Activated CD4-positive, alpha-beta T cell treated with anti-CD3 and anti-CD28 coated beads, Interleukin-2, amount 10 ng/mL, durations not matched to agents 7 days and 5 days (primary cell): ENCODE results near the gene VMA21. TPM values are rescaled to one million over a fixed set of nuclear protein-coding genes. Genes with fewer than 3 reads are reported as not detected.

Experiments used
- CTCF ChIA-PET: fragments of 350-600 bp; sonication (Branson Sonifier 250); formaldehyde crosslinking; loops from one replicate; lab custom pipeline; 2021; ENCODE audit warnings: antibody characterized with exemption; lab: Charles Lee
- POLR2A ChIA-PET: fragments of 350-600 bp; sonication (Branson Sonifier 250); formaldehyde crosslinking; loops from one replicate; lab custom pipeline; 2021; ENCODE audit warnings: antibody characterized with exemption; lab: Charles Lee
- DNase-seq: peaks from one replicate; pipeline ENCODE4 v3.0.0-alpha.2; 2020
- H3K27ac Mint-ChIP-seq: one replicate; pipeline ENCODE4 v1.8.0; 2021; ENCODE audit warnings: mild to moderate bottlenecking, moderate library complexity, mixed read lengths
- H3K27me3 Mint-ChIP-seq: one replicate; pipeline ENCODE4 v1.8.0; 2021; ENCODE audit warnings: mixed read lengths
- H3K36me3 Mint-ChIP-seq: one replicate; pipeline ENCODE4 v1.8.0; 2021; ENCODE audit warnings: low read depth, mixed read lengths
- H3K4me1 Mint-ChIP-seq: one replicate; pipeline ENCODE4 v1.8.0; 2021; ENCODE audit warnings: mixed read lengths
- H3K4me3 Mint-ChIP-seq: one replicate; pipeline ENCODE4 v1.8.0; 2021; ENCODE audit warnings: mild to moderate bottlenecking, moderate library complexity, mixed read lengths
- H3K9me3 Mint-ChIP-seq: one replicate; pipeline ENCODE4 v1.8.0; 2021; ENCODE audit warnings: mixed read lengths
- total RNA-seq, 2 experiments: library from RNA; stranded (reverse); gene quantifications; one replicate each; pipeline ENCODE4 v1.2.3, GENCODE V29; 2021

VMA21 gene, protein sequence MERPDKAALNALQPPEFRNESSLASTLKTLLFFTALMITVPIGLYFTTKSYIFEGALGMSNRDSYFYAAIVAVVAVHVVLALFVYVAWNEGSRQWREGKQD
- 10 to 100 TPM; 39.7 TPM for total RNA-seq

DNA sequence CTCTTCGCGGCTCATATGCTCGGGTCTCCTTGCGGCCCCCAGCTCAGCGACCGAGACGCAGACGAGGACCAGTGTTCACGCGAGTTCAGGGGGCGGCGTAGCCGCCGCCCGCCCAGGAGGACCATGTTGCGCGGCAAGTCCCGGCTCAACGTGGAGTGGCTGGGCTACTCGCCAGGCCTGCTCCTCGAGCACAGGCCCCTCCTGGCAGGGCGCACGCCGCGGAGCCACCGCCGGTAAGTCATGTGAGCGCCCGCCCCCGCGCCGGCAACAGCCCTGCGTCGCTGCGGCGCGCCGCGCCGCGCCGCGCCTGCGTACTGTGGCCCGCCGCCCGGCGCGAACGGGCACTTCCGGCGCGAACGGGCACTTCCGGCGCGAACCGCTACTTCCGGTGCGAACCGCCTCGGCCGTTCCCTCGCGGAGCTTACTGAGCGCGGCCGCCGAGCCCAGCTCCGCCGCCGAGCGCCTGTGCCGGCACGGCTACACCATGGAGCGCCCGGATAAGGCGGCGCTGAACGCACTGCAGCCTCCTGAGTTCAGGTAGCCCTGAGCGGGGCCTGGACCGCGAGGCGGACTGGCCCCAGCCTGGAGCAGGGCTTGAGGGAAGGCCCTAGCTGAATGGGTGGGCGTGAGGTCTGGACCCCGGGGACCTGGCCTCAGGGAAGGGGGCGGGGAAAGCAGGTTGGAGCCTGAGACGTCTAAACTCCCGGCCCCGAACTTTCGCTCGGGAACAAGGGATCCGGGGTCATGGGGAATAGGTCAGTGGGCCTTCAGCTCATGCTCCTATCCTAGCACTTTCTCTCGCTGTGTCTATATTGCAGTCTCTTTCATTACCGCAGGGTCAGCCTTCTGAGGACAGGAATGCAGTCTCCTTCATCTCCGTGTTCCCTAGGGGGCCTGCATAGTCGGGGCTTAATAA lies at the start of gene VMA21:
Gene VMA21, plus strand, starts transcription at position 382 of the 916 bp plus-strand sequence. Its CDS starts 103 bp downstream, at position 485.
- H3K4me3 Mint-ChIP-seq: peak within 1 kb of the TSS; percentile 80
- peaks cover 61% of the 10 kb centered on the region for H3K4me1 Mint-ChIP-seq
- peaks cover 10% of the 10 kb centered on the region for H3K36me3 Mint-ChIP-seq

DNA sequence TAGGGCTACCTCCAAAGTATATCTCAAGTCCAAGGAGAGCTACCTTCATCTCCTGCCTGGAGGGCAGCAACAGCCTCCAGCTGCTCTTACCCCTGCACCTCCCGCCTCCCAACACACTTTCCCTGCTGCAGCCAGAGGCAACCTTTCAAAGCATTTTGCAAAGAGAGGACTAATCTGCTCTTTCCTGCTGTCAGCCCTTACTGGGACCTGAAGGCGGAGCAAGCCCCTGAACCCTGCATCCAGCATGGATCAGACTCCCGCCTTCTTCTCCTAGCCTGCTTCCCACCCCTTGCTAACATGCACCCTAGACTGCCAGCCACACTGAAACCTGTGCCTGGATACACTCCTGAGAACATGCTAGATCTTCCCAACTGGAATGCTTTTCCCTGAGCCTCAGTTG lies 37.7 kb upstream of the VMA21 start:
- ChIA-PET POLR2A (no interaction called here), CTCF (interaction anchor here (0.6 kb wide), 1 partner anchor 964 kb away, joined by 3 read pairs; no protein-coding TSS in a partner anchor)
- Mint-ChIP-seq H3K27me3 (peaks cover 12% of the 10 kb centered on the region), H3K36me3 (no peaks in the 10 kb centered on the region), H3K4me1 (no peaks in the 10 kb centered on the region), H3K4me3 (no peak overlapping the region), H3K9me3 (no peaks in the 10 kb centered on the region), H3K27ac (no peak overlapping the region)
- DNase-seq: no peak

More for the DNA sequence above, at the start of gene VMA21:
- CTCF ChIA-PET: interaction anchor here (0.9 to 1.2 kb wide), 2 partner anchors 12 to 25 kb away, joined by 3 read pairs; no protein-coding TSS in a partner anchor
- peak; percentile 79 for DNase-seq
- H3K27ac Mint-ChIP-seq: peak within 1 kb of the TSS; percentile 92
- POLR2A ChIA-PET: interaction anchor here (0.6 kb wide), 1 partner anchor 701 kb away, joined by 6 read pairs; no protein-coding TSS in a partner anchor
- no peaks in the 10 kb centered on the region for H3K9me3 Mint-ChIP-seq
- H3K27me3 Mint-ChIP-seq: no peaks in the 10 kb centered on the region

GRCh38 chrX:151359931-151360871 lies 36.8 kb upstream of the VMA21 start:
- Mint-ChIP-seq H3K4me3 (no peak overlapping the region), H3K4me1 (no peaks in the 10 kb centered on the region), H3K9me3 (no peaks in the 10 kb centered on the region), H3K36me3 (no peaks in the 10 kb centered on the region), H3K27me3 (peaks cover 12% of the 10 kb centered on the region), H3K27ac (no peak overlapping the region)
- ChIA-PET CTCF (interaction anchor here (0.6 kb wide), 1 partner anchor 965 kb away, joined by 3 read pairs; no protein-coding TSS in a partner anchor), POLR2A (no interaction called here)
- peak; percentile 24 for DNase-seq

DNA sequence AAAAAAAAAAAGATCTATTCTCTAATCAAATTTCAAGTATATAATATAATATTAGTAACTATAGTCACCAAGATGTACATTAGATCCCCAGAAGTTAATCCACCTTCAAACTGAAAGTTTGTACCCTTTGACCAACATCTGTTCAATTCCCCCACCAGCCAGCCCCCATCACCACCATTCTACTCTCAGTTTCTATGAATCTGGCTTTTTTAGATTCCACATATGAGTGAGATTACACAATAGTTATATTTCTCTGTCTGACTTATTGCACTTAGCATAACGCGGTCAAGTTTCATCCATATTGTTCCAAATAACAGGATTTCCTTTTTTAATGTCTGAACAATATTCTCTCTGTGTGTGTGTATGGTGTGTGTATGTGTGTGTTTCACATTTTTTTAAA lies 33.7 kb upstream of the VMA21 start:
- Mint-ChIP-seq H3K4me3 (no peak overlapping the region), H3K27me3 (peaks cover 8% of the 10 kb centered on the region), H3K27ac (no peak overlapping the region), H3K36me3 (no peaks in the 10 kb centered on the region), H3K9me3 (no peaks in the 10 kb centered on the region), H3K4me1 (no peaks in the 10 kb centered on the region)
- DNase-seq: no peak
- POLR2A ChIA-PET: no interaction called here
- CTCF ChIA-PET: no interaction called here

DNA sequence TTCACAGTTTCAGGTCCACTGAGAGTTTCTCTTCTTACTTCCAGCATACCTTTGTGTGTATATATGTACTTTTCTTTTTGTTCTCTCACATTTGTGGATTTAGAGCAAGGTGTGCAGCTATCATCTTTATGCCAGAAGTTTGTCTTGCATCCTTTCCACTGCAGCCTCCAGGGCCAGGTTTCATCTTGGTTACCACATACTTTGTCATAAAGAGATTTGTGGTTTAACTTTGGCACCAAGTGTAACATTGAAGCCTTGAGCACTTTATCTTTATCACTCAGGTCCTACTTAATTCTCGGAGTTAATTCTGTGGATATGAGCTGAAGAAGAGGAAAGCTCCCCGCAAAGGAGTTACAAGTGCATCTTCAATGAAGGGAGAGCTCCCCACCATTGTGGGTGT lies 31.4 kb upstream of the VMA21 start:
- ChIA-PET CTCF (no interaction called here), POLR2A (no interaction called here)
- Mint-ChIP-seq H3K27ac (no peak overlapping the region), H3K4me3 (no peak overlapping the region), H3K36me3 (no peaks in the 10 kb centered on the region), H3K4me1 (no peaks in the 10 kb centered on the region), H3K9me3 (no peaks in the 10 kb centered on the region), H3K27me3 (peaks cover 12% of the 10 kb centered on the region)
- no peak for DNase-seq

- no peaks in the 10 kb centered on the region for H3K4me1 Mint-ChIP-seq
Observed at GRCh38 chrX:151370906-151371305, 26.1 kb upstream of the VMA21 start.

GRCh38 chrX:151384807-151385206 lies 12.2 kb upstream of the VMA21 start:
- POLR2A ChIA-PET: no interaction called here
- DNase-seq: no peak
- H3K4me3 Mint-ChIP-seq: no peak overlapping the region
- no peak overlapping the region for H3K27ac Mint-ChIP-seq
- no peaks in the 10 kb centered on the region for H3K9me3 Mint-ChIP-seq
- H3K27me3 Mint-ChIP-seq: no peaks in the 10 kb centered on the region
- CTCF ChIA-PET: no interaction called here
- H3K36me3 Mint-ChIP-seq: no peaks in the 10 kb centered on the region
- H3K4me1 Mint-ChIP-seq: peaks cover 6% of the 10 kb centered on the region

More at GRCh38 chrX:151370906-151371305, 26.1 kb upstream of the VMA21 start:
- Mint-ChIP-seq H3K27me3 (peaks cover 19% of the 10 kb centered on the region), H3K4me3 (no peak overlapping the region), H3K36me3 (no peaks in the 10 kb centered on the region), H3K27ac (no peak overlapping the region), H3K9me3 (no peaks in the 10 kb centered on the region)
- no peak for DNase-seq
- ChIA-PET POLR2A (no interaction called here), CTCF (interaction anchor here (0.7 kb wide), 1 partner anchor 25 kb away, joined by 3 read pairs; no protein-coding TSS in a partner anchor)

DNA sequence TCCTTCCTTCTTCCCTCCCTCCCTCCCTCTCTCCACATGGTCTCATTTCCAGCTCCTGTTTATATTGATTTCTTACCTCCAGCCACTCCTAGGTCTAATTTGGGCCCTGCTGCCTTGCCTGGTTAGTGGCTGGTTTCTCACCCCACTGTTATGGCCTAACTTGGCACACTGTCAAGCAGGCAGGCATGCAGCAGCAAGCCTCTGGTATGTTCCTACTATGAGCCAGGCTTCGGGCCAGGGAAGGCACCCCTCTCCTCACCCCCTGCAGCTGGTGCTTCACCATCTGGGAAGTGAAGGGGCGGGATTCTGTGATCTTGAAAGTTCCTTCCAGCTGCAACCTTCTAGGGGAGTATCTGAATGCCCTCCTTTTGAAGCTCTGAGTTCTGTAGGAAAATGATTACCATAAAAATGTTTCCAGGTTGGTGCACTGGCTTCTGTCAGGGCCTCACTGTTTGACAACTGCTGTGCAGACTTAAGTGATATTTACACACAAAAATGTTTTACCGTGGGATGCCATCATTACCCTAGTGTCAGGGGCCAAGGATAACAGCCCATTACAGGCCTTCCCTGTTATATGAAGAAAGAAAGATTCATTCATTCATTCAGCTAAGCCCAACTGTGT lies 10.1 kb upstream of the VMA21 start:
- CTCF ChIA-PET: no interaction called here

DNA sequence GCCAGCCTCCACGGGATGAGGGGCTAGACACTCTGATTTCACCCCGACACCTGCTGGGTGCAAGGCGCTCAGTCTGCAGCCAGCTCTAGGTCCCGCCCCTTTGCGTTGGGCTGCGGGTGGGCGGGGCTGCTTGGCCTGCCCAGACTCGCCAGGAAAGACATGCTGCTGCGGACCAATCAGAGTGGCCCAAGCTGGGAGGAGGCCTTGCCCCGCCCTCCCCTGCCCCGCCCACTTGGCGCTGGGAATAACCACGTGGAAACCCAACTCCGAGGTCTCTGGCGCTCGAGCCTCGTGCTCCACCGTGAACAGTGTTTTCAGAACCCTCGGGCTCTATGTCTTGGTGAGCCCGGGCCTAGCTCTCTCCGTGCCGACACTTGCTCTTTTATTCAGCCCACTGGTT lies 5.3 kb upstream of the VMA21 start:
- DNase-seq: no peak
- no peaks in the 10 kb centered on the region for H3K9me3 Mint-ChIP-seq
- no peak overlapping the region for H3K4me3 Mint-ChIP-seq
- POLR2A ChIA-PET: no interaction called here
- CTCF ChIA-PET: no interaction called here
- peaks cover 39% of the 10 kb centered on the region for H3K4me1 Mint-ChIP-seq
- H3K27ac Mint-ChIP-seq: no peak overlapping the region
- H3K36me3 Mint-ChIP-seq: no peaks in the 10 kb centered on the region
- H3K27me3 Mint-ChIP-seq: no peaks in the 10 kb centered on the region

More for the DNA sequence above, 10.1 kb upstream of the VMA21 start:
- no peaks in the 10 kb centered on the region for H3K9me3 Mint-ChIP-seq
- H3K4me3 Mint-ChIP-seq: no peak overlapping the region
- DNase-seq: no peak
- peaks cover 9% of the 10 kb centered on the region for H3K4me1 Mint-ChIP-seq
- H3K27me3 Mint-ChIP-seq: no peaks in the 10 kb centered on the region
- no peak overlapping the region for H3K27ac Mint-ChIP-seq
- H3K36me3 Mint-ChIP-seq: no peaks in the 10 kb centered on the region
- POLR2A ChIA-PET: no interaction called here

GRCh38 chrX:151393514-151393913 lies 3.5 kb upstream of the VMA21 start:
- H3K36me3 Mint-ChIP-seq: peaks cover 3% of the 10 kb centered on the region
- no peaks in the 10 kb centered on the region for H3K27me3 Mint-ChIP-seq
- H3K4me3 Mint-ChIP-seq: peak overlapping the region; percentile 14
- CTCF ChIA-PET: interaction anchor here (0.6 kb wide), 1 partner anchor 111 kb away, joined by 5 read pairs; no protein-coding TSS in a partner anchor
- H3K9me3 Mint-ChIP-seq: no peaks in the 10 kb centered on the region
- POLR2A ChIA-PET: no interaction called here
- H3K27ac Mint-ChIP-seq: peak overlapping the region; percentile 82
- H3K4me1 Mint-ChIP-seq: peaks cover 46% of the 10 kb centered on the region
- DNase-seq: peak; percentile 79

DNA sequence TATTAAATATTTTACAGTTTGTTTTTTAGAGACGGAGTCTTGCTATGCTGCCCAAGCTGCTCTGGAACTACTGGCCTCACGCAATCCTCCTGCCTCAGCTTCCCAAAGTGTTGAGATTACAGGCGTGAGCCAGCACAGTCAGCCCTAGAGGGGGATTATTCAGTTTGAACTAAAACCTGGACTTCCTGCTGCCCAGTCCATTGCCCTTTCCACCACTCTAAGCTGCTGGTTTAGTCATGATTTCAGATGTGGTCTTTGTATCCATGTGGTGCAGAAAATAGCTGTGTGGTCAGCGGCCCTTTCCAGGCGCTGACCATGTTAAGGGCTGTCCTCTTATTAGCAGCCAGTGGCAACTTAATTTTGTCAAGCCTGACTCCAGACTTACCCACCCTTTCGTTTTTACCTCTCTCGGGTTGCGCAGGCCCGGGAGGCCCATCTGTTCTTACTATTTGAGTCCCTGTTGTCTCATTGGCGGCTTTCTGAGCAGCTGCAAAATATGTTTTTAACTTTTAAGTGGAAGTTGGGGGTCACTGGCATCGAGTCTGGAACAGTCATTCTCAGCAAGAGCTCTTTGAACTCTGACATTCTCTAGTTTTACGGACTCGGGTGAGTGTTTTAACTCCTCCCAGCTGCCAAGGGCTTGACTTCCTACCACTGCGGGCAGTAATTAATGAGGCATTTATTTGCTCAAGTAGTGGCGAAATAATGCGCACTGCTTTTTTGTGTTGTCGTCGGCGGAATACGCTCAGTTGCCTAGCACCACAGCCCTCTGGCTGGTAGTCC lies 773 bp upstream of the VMA21 start:
- POLR2A ChIA-PET: no interaction called here
- CTCF ChIA-PET: interaction anchor here (0.6 kb wide), 1 partner anchor 25 kb away, joined by 3 read pairs; no protein-coding TSS in a partner anchor
- peaks cover 10% of the 10 kb centered on the region for H3K36me3 Mint-ChIP-seq
- peaks cover 61% of the 10 kb centered on the region for H3K4me1 Mint-ChIP-seq
- H3K27me3 Mint-ChIP-seq: no peaks in the 10 kb centered on the region
- H3K9me3 Mint-ChIP-seq: no peaks in the 10 kb centered on the region
- peak; percentile 38 for DNase-seq
- H3K4me3 Mint-ChIP-seq: peak overlapping the region; percentile 78
- peak overlapping the region; percentile 92 for H3K27ac Mint-ChIP-seq
